PFSK-1 (cell line): Measurements from ENCODE around the gene CCIN.

Experiments used
- POLR2AphosphoS5 ChIP-seq: IDR thresholded peaks from 2 replicates; pipeline ENCODE4 v1.6.1; 2012; ENCODE audit warnings: low read depth, mild to moderate bottlenecking, control low read depth, low read length, moderate library complexity
- TAF1 ChIP-seq: IDR thresholded peaks from 2 replicates; pipeline ENCODE4 v1.6.1; 2012; ENCODE audit warnings: low read length, control low read depth, borderline replicate concordance; ENCODE audit not compliant: insufficient read depth

DNA sequence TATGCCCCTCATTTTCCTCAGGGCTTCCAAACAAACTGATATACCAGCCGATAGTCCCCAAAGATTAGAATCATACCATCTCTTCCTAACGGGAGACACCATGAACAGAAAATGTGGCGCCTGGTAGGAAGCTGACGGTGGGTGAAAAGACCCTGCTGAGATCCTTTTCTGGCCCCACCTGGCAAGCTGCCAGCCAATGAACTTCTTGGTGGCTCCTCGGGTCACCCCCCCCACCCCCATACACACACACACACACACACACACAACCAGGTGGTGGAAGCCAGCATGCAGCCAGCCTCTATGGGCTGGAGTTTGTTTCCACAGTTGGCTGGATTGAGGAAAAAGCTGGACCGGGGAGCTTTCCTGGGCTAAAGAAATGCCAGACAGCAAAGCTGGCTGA is 4.8 kb upstream of the CCIN start:
- TF ChIP-seq POLR2AphosphoS5 (no peak), TAF1 (no peak)
